Fibroblast of peridontal ligament (primary cell): ENCODE results near the gene SLX9.

Experiments used
- DNase-seq: peaks from one replicate; pipeline ENCODE4 v3.0.0-alpha.2; 2010; ENCODE audit errors: extremely low read depth

SLX9 gene, protein sequence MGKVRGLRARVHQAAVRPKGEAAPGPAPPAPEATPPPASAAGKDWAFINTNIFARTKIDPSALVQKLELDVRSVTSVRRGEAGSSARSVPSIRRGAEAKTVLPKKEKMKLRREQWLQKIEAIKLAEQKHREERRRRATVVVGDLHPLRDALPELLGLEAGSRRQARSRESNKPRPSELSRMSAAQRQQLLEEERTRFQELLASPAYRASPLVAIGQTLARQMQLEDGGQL

DNA sequence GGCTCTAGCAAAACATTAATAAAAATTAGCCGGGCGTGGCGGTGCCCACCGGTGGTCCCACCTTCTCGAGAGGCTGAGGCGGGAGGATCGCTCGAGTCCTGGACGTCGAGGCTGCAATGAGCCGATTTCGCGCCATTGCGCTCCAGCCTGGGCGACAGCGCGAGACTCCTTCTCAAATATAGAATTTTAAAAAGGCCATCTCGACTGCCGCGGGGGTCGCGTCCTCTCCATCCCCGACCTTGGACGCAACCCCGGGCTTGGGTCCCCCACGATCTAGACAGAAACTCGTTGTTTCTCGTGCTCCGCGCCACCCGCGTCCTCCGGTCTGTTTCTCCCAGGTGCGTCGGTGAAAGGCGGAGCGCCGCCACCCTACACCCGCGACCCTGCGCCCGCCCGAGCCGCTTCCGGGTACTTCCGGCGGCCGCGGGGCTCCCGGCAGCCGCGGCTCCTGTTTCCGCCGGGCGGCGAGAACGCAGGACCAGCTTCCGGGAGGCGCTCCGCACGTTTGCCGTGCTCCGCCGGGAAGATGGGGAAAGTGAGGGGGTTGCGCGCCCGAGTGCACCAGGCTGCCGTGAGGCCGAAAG is at the start of gene SLX9:
Gene SLX9, plus strand, starts transcription at position 498 of the 584 bp plus-strand sequence. Its CDS starts 29 bp downstream, at position 527.
- peak; percentile 68 for DNase-seq

DNA sequence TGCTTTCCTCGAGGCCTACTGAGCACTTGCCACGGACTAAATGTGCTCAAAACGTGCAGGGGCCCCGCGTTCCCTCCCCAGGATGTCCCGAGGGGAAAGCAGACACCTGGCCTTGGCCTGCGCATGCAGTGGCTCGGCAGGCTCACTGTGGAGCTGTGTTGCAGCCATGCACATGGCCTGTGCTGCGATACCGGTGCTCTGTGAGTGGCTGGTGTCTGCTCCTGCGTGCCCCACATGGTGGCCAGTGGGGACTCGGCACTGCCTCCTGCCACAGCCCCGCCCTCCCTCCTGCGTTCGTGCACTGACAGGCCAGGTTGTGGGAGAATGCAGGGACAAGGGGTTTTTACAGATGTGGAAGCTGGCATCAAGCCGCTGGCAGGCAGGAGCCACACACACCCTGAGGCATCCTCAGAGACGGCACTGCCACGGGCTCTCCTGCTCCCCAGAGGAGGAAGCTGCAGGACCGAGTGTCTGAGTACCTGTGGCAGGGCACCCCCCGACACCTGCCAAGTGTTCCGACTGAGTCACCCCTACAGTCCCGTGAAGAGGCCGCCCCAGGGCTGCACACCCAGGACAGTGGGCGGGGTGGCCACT is 49.4 kb upstream of the SLX9 start:
- DNase-seq = no peak

DNA sequence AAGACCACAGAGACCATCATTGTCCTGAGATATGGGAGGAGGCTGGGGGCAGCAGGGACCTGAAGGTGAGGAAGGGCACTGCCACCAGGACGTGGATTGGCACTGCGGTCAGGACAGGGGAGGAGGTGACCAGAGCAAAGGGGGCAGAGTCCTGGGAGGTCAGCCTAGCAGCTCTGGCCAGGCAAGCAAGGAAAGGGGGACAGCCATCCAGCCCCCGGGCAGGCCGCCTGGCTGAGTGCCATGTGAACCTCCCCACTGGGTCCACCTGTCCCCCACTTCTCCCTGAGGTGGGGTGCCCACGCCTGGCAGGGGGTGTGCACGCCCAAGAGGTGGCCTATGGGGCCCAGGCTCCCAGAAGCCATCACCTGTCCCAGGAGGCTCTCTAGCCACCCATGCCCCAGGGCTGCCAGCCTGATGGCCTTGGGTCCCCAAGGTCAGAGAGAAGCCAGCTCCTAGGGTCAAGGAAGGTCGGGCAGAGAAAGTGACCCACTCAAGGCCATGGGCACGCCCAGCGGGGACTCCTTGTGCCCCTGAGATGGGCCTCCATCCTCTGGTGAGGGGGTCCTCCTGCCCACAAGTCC is 48.8 kb upstream of the SLX9 start:
- DNase-seq = no peak

DNA sequence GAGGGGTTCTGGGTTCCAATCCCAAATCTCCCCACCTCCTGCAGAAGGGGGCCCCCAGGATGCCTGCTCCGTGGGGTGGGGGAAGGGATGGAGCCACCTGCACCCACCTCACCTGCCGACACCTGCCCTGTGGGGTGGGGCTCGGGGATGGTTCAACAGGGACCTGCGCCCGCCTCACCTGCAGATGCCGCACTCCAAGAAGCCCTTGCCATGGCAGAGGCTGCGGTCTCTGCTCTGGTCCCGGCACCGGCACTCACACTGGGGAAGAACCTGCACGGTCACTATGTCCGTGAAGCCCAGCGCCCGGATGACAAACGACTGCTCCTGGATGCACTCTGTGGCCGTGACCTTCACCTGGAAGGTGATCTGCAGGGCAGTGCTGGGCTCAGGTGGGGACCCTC is 48.2 kb upstream of the SLX9 start:
- no peak for DNase-seq

DNA sequence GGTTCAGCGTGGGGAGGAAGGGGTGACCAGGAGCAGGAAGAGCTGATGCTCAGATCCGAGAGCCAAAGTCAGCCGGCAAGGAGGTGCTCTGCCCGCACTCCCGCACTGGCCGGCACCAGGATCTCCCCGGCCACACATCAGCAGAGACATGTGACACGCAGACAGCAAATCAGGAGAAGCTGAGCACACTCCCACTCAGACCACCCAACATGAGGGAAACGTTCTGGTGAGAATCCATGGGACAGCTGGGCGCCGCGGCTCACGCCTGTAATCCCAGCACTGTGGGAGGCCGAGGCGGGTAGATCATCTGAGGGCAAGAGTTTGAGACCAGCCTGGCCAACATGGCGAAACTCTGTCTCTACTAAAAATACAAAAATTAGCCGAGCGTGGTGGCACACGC is 47.7 kb upstream of the SLX9 start:
- no peak for DNase-seq

DNA sequence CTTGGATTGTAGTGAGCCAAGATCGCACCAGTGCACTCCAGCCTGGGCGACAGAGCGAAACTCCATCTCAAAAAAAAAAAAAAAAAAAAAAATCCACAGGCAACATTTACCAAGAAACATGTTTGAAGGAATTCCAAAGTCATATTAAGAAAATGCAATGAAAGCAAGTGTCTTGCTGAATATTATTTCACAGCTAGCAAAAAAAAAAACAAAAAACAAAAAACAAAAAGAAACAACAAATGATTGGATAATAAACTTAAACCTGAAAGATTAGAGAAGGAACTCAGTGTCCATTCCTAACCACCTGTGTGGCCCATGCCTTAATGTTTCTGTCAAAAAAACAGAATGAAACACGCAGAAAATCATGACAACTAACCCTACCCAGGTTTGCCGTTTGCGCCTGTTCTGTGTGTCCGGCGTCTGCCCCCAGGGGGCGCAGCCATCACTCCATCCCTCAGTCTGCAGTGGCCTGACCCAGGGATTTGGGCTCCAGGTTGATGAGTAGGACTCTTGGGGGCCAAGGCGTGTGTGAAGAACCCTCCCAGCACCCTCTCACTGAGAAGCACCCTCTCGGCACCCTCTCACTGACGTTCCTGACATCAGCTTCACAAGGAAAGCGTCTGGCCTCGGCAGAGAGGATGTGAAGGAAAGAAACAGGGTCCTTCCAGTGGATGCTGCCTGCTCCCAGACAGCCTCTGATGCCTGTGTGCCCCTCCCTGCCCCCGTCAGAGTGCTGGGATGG is 47.1 kb upstream of the SLX9 start:
- peak; percentile 50 for DNase-seq

DNA sequence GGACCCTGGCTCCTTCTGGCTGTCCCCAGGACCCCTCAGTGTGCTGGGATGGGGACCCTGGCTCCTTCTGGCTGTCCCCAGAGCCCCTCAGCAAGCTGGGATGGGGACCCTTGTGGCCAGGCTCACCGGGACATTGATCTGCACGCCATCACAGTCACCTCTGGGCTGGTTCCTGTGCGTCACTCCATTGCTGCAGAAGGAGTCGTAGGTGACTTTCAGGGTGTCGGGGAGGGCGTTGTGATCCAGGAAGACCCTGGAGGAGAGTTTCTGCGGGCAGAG is 46.6 kb upstream of the SLX9 start:
- DNase-seq = no peak

DNA sequence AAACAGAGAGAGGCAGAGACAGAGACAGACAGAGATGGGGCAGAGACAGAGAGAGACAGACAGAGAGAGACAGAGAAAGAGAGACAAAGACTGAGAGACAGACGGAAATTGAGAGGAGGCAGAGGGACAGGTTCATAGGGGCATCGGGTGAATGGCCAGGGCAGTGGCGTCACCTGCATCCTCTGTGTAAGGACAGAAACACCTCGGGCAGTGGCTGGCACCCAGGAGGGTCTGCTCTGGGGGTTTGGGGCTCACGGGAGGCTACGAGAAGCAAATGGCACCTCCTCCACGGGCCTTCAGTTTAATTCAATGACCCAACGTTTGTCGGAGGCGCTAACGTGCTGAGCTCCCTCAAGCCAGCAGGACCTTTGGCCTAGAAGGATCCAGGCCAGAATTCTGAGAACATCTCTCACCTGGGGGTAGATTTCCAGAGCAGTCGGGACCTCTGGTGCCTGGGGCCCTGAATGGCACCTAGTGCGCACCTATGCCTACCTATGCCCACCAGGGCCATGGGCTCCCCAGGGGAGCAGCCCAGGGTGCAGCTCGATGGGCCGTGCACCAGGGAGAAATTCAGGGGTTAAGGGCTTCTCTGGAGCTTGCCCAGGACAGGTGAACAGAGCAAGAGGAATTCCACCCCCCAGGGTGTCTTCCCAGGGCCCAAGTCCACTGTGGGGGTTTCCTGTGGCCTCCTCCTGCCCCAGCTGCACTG is 45.7 kb upstream of the SLX9 start:
- DNase-seq = no peak

DNA sequence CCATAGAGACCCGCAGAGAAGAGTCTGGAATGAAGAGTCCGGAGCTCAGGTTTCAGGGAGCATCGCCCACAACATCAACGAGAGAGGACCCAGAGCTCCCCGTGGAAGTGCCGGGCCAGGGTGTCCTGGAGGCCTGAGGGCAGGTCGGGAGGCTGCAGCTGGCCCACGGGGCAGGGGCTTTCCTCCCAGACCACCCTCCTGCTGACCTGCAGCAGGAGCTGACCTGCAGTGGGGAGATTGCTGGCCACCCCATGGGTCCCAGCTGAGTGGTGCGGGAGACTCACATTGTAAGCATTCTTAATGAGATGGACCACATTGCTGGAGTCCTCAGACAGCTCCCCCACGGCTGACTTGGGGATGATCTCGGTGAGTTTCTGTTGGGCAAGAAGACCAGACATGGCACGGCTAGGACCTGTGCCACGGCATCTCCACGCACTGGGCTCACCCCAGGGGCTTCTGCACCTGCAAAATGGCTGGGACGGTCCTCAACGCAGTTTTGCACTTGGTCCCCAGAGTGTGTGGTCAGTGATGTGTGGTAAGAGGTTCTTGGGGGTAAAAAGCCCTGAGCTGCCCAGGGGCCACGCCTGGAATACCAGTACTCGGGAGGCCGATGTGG is 45.0 kb upstream of the SLX9 start:
- no peak for DNase-seq

DNA sequence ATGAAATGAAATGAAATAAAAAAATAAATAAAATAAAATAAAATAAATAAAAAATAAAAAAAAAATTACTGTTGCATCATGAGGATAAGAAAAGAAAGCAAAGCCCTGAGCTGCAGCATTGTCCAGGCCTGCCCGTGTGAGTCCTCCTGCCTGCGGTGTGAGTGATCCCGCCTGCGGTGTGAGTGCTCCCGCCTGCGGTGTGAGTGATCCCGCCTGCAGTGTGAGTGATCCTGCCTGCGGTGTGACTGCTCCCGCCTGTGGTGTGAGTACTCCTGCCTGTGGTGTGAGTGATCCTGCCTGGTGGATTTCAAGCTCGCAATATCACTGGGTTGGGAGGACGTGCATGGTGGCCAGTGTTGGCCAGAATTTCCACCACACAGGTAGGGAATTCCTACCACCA is 44.0 kb upstream of the SLX9 start:
- DNase-seq = no peak

DNA sequence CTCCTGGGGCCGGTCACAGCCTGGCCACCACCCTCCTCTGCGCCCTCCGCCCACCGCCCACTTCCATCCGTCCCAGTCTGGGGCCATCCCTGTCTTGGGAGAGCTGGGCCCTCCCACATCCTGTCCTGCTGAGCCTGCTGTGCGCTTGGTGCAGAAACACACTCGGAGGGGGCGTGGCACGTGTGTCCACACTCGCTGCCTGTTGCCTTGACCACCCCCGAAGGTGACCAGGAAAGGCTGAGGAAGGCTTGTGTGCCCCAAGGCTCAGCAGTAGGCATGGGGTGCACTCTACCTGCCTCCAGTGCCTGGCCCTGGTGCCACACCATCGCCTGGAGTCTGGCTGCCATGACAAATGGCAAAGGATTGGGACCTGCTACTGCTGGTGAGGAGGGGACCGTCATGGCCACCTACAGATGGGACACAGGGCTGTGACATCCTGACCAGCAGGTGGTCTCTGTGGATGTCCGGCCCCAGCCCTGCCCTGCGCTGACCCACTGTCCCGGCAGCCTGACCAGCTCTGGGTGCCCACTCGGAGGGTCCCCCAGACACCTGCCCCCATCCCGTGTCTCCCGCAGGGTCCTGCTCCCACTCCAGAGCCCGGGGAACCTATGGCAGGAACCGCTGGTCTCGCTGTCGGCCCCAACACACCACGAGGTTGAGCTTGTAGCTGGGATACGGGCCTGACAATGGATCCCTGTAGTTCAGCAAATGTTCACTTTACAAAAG is 43.1 kb upstream of the SLX9 start:
- no peak for DNase-seq

DNA sequence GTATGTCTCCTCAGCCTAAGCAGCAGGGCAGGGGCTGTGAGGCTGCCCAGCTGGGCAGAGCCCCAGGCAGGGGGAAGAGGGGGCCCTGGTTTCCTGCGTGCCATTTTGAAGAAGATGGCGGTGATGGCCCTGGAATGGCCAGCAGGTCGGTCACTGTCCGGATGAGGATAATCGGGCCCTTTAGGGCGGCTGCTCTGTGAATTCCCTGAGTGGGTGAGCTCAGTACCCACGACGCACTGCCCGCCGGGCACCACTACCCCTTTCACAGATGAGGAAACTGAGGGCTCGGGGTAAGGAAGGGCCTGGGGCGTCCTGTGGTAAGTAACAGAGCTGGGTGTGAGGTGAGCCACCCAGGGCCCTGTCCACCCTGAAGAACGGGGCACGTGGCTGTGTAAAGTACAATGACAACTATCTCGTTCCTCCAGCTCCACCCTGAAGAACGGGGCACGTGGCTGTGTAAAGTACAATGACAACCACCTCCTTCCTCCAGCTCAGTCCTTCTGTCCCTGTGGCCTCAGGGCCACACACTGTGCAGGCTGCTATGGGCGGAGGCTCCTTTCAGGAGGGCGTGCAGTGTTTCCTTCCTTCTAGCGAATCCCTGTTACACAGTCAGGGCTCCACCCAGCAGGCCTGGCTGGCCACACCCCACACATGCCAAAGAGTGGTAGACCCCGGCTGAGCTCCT is 42.4 kb upstream of the SLX9 start:
- DNase-seq = no peak

DNA sequence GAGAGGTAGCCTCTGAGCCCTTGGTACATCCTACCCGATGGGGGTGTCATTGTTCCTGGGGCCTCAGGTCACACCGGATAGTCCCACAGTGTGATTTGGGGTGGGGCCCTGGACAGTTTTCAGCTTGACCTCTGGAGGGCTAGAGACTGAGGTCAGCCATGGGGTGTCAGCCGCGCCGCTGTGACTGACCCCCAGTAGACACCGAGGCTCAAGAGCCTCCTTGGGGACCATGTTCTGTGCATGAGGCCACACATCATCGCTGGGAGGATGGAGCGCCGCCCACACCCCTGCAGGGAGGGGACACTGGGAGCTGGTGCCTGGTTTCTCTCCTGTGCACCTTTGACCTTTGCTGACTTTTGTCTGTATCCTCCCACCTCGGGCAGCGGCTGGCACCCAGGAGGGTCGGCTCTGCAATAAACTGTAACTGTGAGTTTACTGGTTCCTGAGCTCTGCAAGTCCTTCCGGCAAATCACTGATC is 41.8 kb upstream of the SLX9 start:
- DNase-seq = no peak

DNA sequence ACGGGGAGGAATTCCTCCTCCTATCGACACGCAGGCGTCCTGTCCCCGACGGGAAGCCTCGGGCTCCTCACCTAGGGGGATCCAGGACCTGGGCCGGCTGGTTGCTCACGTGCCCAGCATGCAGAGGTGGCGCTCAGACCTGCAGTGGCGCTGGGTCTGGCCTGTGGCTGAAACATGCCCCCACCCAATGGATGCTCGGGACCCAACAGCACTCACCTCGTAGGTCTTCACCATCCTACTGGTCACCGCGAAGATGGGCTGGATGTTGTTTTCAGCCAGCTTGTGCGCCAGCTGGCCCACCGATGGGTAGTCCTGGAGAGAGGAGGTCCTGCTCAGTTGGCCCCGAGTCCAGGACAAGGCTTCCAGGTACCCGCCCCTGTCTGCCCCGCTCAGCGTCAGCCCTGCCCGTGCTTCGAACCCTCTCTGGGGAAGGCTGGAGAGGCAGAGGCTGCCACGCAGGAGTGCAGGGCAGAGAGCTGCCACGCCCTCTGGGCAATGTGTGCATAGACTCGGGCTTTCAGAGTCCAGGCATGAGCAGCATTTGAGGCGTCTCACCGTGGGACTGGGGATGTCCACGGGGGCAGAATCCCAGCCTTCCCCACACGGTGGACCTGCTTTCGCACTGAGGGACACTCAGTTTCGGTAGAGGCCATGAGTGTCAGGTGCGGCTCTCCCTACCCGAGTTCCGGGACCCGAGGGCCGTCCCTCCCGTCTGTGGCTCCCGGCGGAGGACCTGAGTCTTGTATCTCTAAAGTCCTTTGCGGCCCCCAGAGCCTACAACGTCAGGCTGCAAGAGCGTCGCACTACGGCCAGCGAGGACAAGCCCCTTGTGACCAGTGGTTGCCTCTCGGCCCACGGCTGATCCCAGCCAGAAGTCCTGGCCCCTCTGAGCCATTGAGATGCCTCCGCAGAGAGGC is 40.7 kb upstream of the SLX9 start:
- DNase-seq = no peak

DNA sequence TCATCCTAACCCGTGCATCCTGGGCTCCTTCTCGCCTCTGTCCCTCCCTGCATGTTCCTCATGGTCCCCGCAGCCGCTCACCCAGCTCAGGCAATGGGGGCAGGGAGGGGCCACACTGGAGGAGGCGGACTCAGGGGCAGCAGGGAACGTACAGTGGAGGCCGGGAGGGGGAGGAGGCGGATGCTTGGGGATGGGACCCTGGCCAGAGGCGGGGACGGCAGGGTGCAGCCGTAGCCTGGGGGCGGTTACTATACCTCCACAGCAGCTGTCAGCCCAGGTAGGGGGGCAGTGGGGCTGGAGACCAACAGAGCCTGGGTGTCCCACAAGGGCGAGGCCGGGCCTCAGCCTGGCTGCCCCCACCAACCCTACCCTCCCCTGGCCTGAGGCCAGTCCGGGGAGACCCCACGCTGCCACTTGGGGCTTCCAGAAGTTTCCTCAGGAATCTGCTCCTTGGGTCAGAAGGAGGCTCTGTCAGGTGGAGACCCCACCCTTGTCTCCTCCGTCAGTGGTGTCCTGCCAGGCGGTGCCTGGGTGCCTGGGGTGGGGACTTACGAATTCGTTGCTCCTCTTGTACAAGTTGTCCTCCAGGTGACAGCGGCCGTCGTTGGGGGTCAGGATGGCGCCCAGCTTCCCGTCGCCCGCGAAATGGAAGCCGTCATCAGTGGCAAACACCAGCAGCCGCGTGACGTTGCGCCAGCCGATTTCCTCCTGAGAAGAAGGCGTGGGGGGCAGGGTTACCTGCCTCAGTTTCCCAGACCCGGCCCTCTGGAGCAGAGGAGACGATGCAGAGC is 39.9 kb upstream of the SLX9 start:
- no peak for DNase-seq

DNA sequence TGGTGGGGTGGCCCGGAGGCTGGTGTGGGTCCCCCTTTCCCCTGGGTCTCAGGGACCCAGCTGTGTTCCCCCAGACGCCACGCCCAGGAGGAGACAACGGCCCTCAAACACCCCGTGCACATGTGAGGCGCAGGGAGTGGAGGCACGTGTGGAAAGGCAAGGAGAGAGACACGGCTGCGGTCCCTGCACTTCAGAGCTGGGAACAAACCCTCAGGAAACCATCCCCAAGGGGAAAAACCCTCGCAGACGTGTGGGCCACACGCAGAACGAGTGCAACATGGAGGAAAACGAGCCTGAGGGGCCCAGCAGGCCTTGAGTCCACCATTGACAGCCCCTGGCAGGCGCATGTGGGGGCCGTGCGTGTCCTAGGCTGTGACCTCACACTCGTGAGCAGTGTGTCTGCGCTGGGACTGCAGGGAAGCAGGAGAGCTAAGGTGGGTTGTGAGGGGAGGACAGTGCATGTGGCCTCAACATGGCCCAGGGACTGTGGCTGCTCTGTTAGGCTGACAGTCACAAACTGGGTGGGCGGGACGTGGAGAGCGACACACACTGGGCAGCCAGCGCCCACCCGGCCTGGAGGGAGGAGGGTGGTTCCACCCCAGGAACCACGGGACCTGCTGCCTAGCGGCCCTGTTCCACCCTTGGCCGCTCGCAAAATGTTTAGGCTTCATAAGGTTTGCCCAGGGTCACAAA is 39.1 kb upstream of the SLX9 start:
- no peak for DNase-seq

DNA sequence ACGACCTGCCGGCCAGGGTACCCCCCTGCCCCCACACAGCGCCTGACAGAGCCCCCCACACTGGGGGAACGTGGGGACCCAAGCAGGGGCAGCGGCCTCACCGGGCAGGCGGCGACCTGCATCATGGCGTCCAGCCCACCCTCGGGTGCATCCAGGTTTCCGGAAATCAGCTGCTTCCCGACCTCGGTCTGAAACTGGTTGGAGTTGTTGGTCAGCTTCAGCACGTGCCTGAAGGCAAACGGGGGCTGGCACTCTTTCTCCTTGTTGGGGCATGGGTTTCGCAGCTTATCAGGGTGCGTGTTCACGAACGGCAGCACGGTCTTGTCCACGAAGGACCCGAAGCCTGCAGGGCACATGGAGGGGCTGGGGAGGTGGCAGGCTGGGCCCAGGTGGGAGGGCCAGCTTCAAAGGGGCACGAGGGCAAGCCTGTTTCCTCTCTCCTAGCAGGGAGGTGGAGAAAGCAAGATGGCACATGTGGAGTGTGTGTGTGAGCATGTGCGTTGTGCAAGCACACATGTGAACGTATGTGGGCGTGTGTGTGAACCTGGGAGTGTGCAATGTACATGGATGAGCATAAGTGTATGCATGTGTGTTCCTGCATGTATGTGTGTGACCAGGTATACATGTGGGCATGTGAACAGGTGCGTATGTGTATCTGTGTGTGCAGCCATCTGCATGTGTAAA is 38.3 kb upstream of the SLX9 start:
- DNase-seq = no peak
